Right renal cortex interstitium (tissue), 3 donors: Measurements from ENCODE around the gene PRCC. TPM values are rescaled to one million over a fixed set of nuclear protein-coding genes. Genes with fewer than 3 reads are reported as not detected.

Experiments used
- DNase-seq, 3 donors: peaks; one replicate each; pipeline ENCODE4 v3.0.0-alpha.2; 2013; ENCODE audit warnings: low read depth in 3 of 3, low spot score in 2 of 3
- polyA plus RNA-seq, 3 donors: library from polyadenylated mRNA; unstranded; fragments of 120-200 nt; gene quantifications; one replicate each; pipeline ENCODE4 v1.2.1, GENCODE V29; 2013; ENCODE audit not compliant: insufficient read length in 3 of 3

PRCC gene
- polyA plus RNA-seq, 3 donors: 106 to 121 (median 109) TPM

GRCh38 chr1:156794506-156795373 lies 27.4 kb downstream of the PRCC start:
- no peak for DNase-seq

GRCh38 chr1:156795374-156795733 lies 28.0 kb downstream of the PRCC start:
- no peak for DNase-seq

- no peak for DNase-seq
Observed at GRCh38 chr1:156795787-156796186, 28.5 kb downstream of the PRCC start.

GRCh38 chr1:156796340-156797097 lies 29.2 kb downstream of the PRCC start:
- no peak for DNase-seq

GRCh38 chr1:156797212-156797871 lies 30.0 kb downstream of the PRCC start:
- no peak for DNase-seq

- no peak for DNase-seq
Observed at GRCh38 chr1:156801409-156802121, 34.2 kb downstream of the PRCC start.

GRCh38 chr1:156802421-156802935 lies 35.1 kb downstream of the PRCC start:
- no peak for DNase-seq

GRCh38 chr1:156803086-156803851 lies 35.9 kb downstream of the PRCC start:
- DNase-seq: no peak

GRCh38 chr1:156804026-156804425 lies 36.7 kb downstream of the PRCC start:
- DNase-seq: no peak

GRCh38 chr1:156804572-156805243 lies 37.4 kb downstream of the PRCC start:
- DNase-seq: no peak

- DNase-seq: peak in 1 of 3 donors; percentile 75
Observed at GRCh38 chr1:156805766-156806511, 38.6 kb downstream of the PRCC start.

GRCh38 chr1:156806512-156807440 lies 39.4 kb downstream of the PRCC start:
- no peak for DNase-seq

- DNase-seq: no peak
Observed at GRCh38 chr1:156807627-156808026, 40.3 kb downstream of the PRCC start.

- no peak for DNase-seq
Observed at GRCh38 chr1:156808186-156809030, 41.1 kb downstream of the PRCC start.

- no peak for DNase-seq
Observed at GRCh38 chr1:156809281-156809680, 41.9 kb downstream of the PRCC start.

GRCh38 chr1:156809711-156810366 lies 42.5 kb downstream of the PRCC start:
- DNase-seq: no peak
